ENCODE data around the gene FBXL16.

Gene FBXL16

DNA sequence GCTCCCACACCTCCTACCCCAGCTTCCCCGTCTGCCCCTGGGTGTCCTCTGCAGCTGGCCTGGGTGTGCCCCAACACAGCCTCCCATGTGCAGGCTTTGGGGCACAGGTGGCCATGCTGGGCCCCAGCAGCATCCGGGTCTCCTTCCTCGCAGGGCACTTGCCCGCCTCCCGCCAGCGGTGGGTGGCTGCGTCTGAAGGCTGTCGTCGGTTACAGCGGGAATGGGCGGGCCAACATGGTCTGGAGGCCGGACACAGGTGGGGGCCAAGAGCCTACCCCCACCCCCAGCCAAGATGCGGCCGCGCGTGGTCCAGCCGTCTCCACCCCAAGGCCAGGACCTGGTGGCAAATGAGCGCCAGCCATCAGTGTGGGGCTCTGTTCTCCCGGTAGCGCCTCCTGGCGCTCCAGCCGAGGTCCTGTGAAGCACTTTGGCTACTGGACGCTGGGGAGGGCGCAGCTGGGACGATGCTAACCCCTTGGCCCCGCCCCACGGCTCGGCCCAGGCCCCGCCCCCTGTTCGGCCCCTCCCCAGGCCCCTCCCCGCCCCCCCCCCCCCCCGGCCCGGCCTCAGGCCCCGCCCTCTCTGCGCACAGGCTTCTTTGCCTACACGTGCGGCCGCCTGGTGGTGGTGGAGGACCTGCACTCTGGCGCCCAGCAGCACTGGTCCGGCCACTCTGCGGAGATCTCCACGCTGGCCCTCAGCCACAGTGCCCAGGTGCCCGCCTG, 45.0 kb downstream of the FBXL16 start:
- H3K9ac ChIP-seq, result peak overlapping the region; percentile 43; the same call in 1 of the 2 replicates
- TF ChIP-seq CTCF (conservative IDR thresholded peaks at IDR 0.05; ENCODE audit: low read depth, low read length), result no peak; the same call in 1 of the 2 replicates
- H2AFZ ChIP-seq (ENCODE audit: low read depth), result peak overlapping the region; percentile 49; the same call in 1 of the 2 replicates
- no peaks in the 10 kb centered on the region for H3K36me3 ChIP-seq (ENCODE audit: insufficient read depth)
- H4K20me1 ChIP-seq (ENCODE audit: insufficient read depth), result no peaks in the 10 kb centered on the region
- H3K4me2 ChIP-seq, result peak overlapping the region; percentile 55
- H3K4me3 ChIP-seq (IDR thresholded peaks at IDR 0.05; ENCODE audit: insufficient read depth, low read depth, low read length), result no peak overlapping the region
- peaks cover 20% of the 10 kb centered on the region for H3K4me1 ChIP-seq (ENCODE audit: low read depth, poor library complexity, severe bottlenecking)
- peak overlapping the region; percentile 50 for H3K27ac ChIP-seq
- H3K79me2 ChIP-seq (ENCODE audit: insufficient read depth, low read depth), result no peaks in the 10 kb centered on the region
- no peaks in the 10 kb centered on the region for H3K27me3 ChIP-seq (ENCODE audit: insufficient read depth, low read depth)

- peaks cover 20% of the 10 kb centered on the region for H3K4me1 ChIP-seq (ENCODE audit: low read depth, poor library complexity, severe bottlenecking)
- TF ChIP-seq CTCF (conservative IDR thresholded peaks at IDR 0.05; ENCODE audit: low read depth, low read length), result no peak
- H3K27me3 ChIP-seq (ENCODE audit: insufficient read depth, low read depth), result no peaks in the 10 kb centered on the region
- H3K4me2 ChIP-seq, result peak overlapping the region; percentile 55
- peak overlapping the region; percentile 43; the same call in 1 of the 2 replicates for H3K9ac ChIP-seq
- H3K36me3 ChIP-seq (ENCODE audit: insufficient read depth), result no peaks in the 10 kb centered on the region
- H2AFZ ChIP-seq (ENCODE audit: low read depth), result peak overlapping the region; percentile 49; the same call in 1 of the 2 replicates
- H4K20me1 ChIP-seq (ENCODE audit: insufficient read depth), result no peaks in the 10 kb centered on the region
- peak overlapping the region; percentile 50 for H3K27ac ChIP-seq
- H3K79me2 ChIP-seq (ENCODE audit: insufficient read depth, low read depth), result no peaks in the 10 kb centered on the region
- no peak overlapping the region for H3K4me3 ChIP-seq (IDR thresholded peaks at IDR 0.05; ENCODE audit: insufficient read depth, low read depth, low read length)
These were observed 45.5 kb downstream of the FBXL16 start for GRCh38 chr16:660132-660458.

DNA sequence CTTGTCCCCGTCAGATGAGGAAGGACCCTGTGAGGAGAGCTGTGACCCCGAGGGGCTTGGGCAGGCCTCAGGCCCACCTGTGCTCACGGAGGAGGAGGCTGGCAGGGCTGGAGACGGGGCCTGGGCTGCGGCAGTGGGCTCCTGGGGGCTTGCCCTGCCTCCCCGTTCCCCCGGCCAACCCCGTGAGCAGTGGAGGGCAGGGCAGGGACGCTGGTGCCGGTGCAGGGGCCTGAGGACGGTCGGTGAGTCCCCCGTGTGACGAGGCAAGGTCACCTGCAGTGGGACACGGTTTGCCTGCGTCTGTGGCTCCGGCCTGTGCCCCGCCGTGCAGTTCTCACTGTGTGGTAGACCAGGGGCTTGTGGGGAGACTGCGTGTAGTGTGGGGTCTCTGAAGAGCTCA, 46.0 kb downstream of the FBXL16 start:
- TF ChIP-seq CTCF (conservative IDR thresholded peaks at IDR 0.05; ENCODE audit: low read depth, low read length), result no peak; the same call in 1 of the 2 replicates
- Histone ChIP-seq H3K36me3 (ENCODE audit: insufficient read depth) (no peaks in the 10 kb centered on the region), H2AFZ (ENCODE audit: low read depth) (no peak overlapping the region), H3K4me1 (ENCODE audit: low read depth, poor library complexity, severe bottlenecking) (peaks cover 20% of the 10 kb centered on the region), H4K20me1 (ENCODE audit: insufficient read depth) (no peaks in the 10 kb centered on the region), H3K9ac (peak overlapping the region; percentile 43; the same call in 1 of the 2 replicates), H3K27ac (no peak overlapping the region; the same call in 1 of the 2 replicates), H3K27me3 (ENCODE audit: insufficient read depth, low read depth) (no peaks in the 10 kb centered on the region), H3K4me2 (peak overlapping the region; percentile 55; the same call in 1 of the 2 replicates), H3K4me3 (IDR thresholded peaks at IDR 0.05; ENCODE audit: insufficient read depth, low read depth, low read length) (no peak overlapping the region), H3K79me2 (ENCODE audit: insufficient read depth, low read depth) (no peaks in the 10 kb centered on the region)

GRCh38 chr16:658679-659571, 46.7 kb downstream of the FBXL16 start:
- Histone ChIP-seq H3K9ac (no peak overlapping the region), H3K27me3 (ENCODE audit: insufficient read depth, low read depth) (no peaks in the 10 kb centered on the region), H4K20me1 (ENCODE audit: insufficient read depth) (no peaks in the 10 kb centered on the region), H3K27ac (no peak overlapping the region), H2AFZ (ENCODE audit: low read depth) (no peak overlapping the region), H3K4me2 (no peak overlapping the region), H3K36me3 (ENCODE audit: insufficient read depth) (no peaks in the 10 kb centered on the region), H3K79me2 (ENCODE audit: insufficient read depth, low read depth) (no peaks in the 10 kb centered on the region), H3K4me1 (ENCODE audit: low read depth, poor library complexity, severe bottlenecking) (peaks cover 20% of the 10 kb centered on the region), H3K4me3 (IDR thresholded peaks at IDR 0.05; ENCODE audit: insufficient read depth, low read depth, low read length) (no peak overlapping the region)
- peak; percentile 35; the same call in 1 of the 2 replicates for TF ChIP-seq CTCF (conservative IDR thresholded peaks at IDR 0.05; ENCODE audit: low read depth, low read length)
